ENCODE results near the gene TBC1D24.

DNA sequence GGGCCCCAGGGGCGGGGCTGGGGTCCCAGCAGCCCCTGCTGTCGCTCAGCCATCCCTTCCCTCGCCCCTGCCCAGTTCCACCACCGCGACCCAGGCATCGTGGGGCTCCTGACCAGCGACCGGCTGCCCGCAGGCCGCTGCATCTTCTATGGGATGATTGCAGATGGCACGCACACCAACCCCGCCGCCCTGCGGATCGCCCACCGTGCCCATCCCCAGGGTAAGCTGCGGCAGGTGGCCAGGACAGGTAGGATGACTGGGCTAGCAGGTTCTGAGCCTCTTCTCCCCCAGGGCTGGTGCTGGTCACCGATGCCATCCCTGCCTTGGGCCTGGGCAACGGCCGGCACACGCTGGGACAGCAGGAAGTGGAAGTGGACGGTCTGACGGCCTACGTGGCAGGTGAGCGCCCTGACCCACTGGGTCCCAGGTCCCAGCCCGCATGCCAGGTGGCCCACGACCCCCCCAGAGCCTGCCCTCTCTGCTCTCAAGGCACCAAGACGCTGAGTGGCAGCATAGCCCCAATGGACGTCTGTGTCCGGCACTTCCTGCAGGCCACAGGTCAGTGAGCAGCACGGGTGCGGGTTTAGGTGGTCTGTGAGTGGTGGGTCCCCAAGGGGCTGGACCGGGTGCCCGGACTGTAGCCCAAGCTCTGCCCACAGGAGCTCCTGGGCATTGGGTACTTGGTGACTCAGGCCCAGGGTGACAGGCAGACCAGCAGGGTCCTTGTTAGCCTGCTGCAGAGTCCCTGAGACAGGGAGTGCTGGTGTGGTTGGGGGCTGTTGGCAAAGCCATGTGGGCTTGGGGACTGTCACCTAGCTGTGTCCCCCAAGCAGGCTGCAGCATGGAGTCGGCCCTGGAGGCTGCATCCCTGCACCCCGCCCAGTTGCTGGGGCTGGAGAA is 53.5 kb downstream of the TBC1D24 start:
- TF ChIP-seq, protein P1, sequence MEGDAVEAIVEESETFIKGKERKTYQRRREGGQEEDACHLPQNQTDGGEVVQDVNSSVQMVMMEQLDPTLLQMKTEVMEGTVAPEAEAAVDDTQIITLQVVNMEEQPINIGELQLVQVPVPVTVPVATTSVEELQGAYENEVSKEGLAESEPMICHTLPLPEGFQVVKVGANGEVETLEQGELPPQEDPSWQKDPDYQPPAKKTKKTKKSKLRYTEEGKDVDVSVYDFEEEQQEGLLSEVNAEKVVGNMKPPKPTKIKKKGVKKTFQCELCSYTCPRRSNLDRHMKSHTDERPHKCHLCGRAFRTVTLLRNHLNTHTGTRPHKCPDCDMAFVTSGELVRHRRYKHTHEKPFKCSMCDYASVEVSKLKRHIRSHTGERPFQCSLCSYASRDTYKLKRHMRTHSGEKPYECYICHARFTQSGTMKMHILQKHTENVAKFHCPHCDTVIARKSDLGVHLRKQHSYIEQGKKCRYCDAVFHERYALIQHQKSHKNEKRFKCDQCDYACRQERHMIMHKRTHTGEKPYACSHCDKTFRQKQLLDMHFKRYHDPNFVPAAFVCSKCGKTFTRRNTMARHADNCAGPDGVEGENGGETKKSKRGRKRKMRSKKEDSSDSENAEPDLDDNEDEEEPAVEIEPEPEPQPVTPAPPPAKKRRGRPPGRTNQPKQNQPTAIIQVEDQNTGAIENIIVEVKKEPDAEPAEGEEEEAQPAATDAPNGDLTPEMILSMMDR (IDR thresholded peaks at IDR 0.05 in 4 of 5, conservative IDR thresholded peaks at IDR 0.05 in 1 of 5), result no peak
- TF ChIP-seq POLR2A (IDR thresholded peaks at IDR 0.05), result no peak
